A673 (cell line): ENCODE data around the gene GALNT2. TPM values are rescaled to one million over a fixed set of nuclear protein-coding genes. Genes with fewer than 3 reads are reported as not detected.

Experiments
- BruUV-seq: library from RNA; stranded (reverse); fragments of 400-500 nt; replicated peaks from 2 replicates; lab custom pipeline; 2021; lab: Mats Ljungman, UMichigan
- CTCF ChIA-PET: fragments of 300-600 bp; sonication (Branson Sonifier 250); formaldehyde crosslinking; loops from one replicate; lab custom pipeline; 2022; ENCODE audit warnings: antibody characterized with exemption; lab: Charles Lee
- POLR2A ChIA-PET: fragments of 300-600 bp; sonication (Branson Sonifier 250); formaldehyde crosslinking; loops from one replicate; lab custom pipeline; 2022; ENCODE audit warnings: antibody characterized with exemption; ENCODE audit not compliant: low non-redundant PET; lab: Charles Lee
- DNase-seq: peaks from one replicate; pipeline ENCODE4 v3.0.0-alpha.2; 2015; ENCODE audit warnings: low spot score
- H3K27ac ChIP-seq: fragments of 200-600 bp; sonication (generic); 2 replicates; pipeline ENCODE4 v1.5.1; 2016; ENCODE audit warnings: mixed run types, low read depth, mild to moderate bottlenecking, mixed read lengths, antibody characterized with exemption, low read length; ENCODE audit not compliant: poor library complexity, severe bottlenecking
- H3K27me3 ChIP-seq: fragments of 200-600 bp; sonication (generic); replicated peaks from 2 replicates; pipeline ENCODE4 v1.6.1; 2017; ENCODE audit warnings: mixed run types, low read depth, mild to moderate bottlenecking, mixed read lengths, antibody characterized with exemption, low read length; ENCODE audit not compliant: insufficient read depth, poor library complexity
- H3K36me3 ChIP-seq: fragments of 200-600 bp; sonication (generic); 2 replicates; pipeline ENCODE4 v1.6.1; 2016; ENCODE audit warnings: mixed run types, mild to moderate bottlenecking, mixed read lengths, antibody characterized with exemption, low read length; ENCODE audit not compliant: insufficient read depth, poor library complexity, severe bottlenecking
- H3K4me1 ChIP-seq: fragments of 200-600 bp; sonication (generic); 2 replicates; pipeline ENCODE4 v1.6.1; 2017; ENCODE audit warnings: mixed run types, mild to moderate bottlenecking, mixed read lengths, antibody characterized with exemption, low read length; ENCODE audit not compliant: insufficient read depth, poor library complexity, severe bottlenecking
- H3K4me3 ChIP-seq: fragments of 200-600 bp; sonication (generic); 2 replicates; pipeline ENCODE4 v1.5.1; 2016; ENCODE audit warnings: low read depth, mixed run types, mild to moderate bottlenecking, mixed read lengths, low read length; ENCODE audit not compliant: poor library complexity, severe bottlenecking
- H3K9me3 ChIP-seq: fragments of 200-600 bp; sonication (generic); 2 replicates; pipeline ENCODE4 v1.6.1; 2016; ENCODE audit warnings: mixed run types, low read depth, mild to moderate bottlenecking, mixed read lengths, antibody characterized with exemption, low read length; ENCODE audit not compliant: poor library complexity, severe bottlenecking
- CTCF ChIP-seq: fragments of 300-800, 200-600 bp; sonication (generic); conservative IDR thresholded peaks from 2 replicates; pipeline ENCODE4 v1.5.1; 2017; ENCODE audit warnings: low read depth, mild to moderate bottlenecking, antibody characterized with exemption, low read length, moderate library complexity, mixed read lengths
- EZH2 ChIP-seq: fragments of 200-600 bp; sonication (generic); IDR thresholded peaks from 2 replicates; pipeline ENCODE4 v1.6.1; 2017; ENCODE audit warnings: borderline replicate concordance, low read depth, mild to moderate bottlenecking, mixed read lengths, antibody characterized with exemption, low read length; ENCODE audit not compliant: poor library complexity, severe bottlenecking
- intact Hi-C: fragments of 100-400 bp; cut with micrococcal nuclease; formaldehyde crosslinking; loops from one replicate; pipeline ENCODE4 v1.10.0; 2022; ENCODE audit not compliant: unreplicated experiment
- total RNA-seq: library from RNA; stranded (reverse); gene quantifications from 2 replicates; pipeline ENCODE4 v1.2.3, GENCODE V29; 2021

Gene GALNT2
- total RNA-seq, 1 experiment from 2014 or later, result 94.6 TPM

- H3K4me1 ChIP-seq, result peaks cover 11% of the 10 kb centered on the region
- H3K9me3 ChIP-seq, result no peaks in the 10 kb centered on the region
- POLR2A ChIA-PET, result no interaction called here
- H3K4me3 ChIP-seq, result no peak overlapping the region
- DNase-seq, result no peak
- no TSS peak for BruUV-seq
- no peaks in the 10 kb centered on the region for H3K27me3 ChIP-seq
- peaks cover 3% of the 10 kb centered on the region for H3K36me3 ChIP-seq
- H3K27ac ChIP-seq, result no peak overlapping the region
- intact Hi-C loops, result no loop called here
- no peak for TF ChIP-seq CTCF
- TF ChIP-seq EZH2, result no peak
- CTCF ChIA-PET, result no interaction called here
These were observed 217.9 kb downstream of the GALNT2 start for GRCh38 chr1:230284891-230285290.

GRCh38 chr1:230285351-230285750 lies 218.3 kb downstream of the GALNT2 start:
- intact Hi-C loops, result no loop called here
- no peaks in the 10 kb centered on the region for H3K36me3 ChIP-seq
- no peak for TF ChIP-seq EZH2
- TF ChIP-seq CTCF, result no peak

GRCh38 chr1:230286166-230286889 lies 219.3 kb downstream of the GALNT2 start:
- H3K4me1 ChIP-seq, result peaks cover 11% of the 10 kb centered on the region
- ChIA-PET CTCF (interaction anchor here (0.6 kb wide), 1 partner anchor 9 kb away, joined by 3 read pairs; no protein-coding TSS in a partner anchor), POLR2A (no interaction called here)
- TF ChIP-seq CTCF, result no peak
- TF ChIP-seq EZH2, result no peak
- H3K36me3 ChIP-seq, result no peaks in the 10 kb centered on the region
- BruUV-seq, result no TSS peak
- intact Hi-C loops, result no loop called here
- DNase-seq, result no peak
- no peak overlapping the region for H3K27ac ChIP-seq
- no peaks in the 10 kb centered on the region for H3K27me3 ChIP-seq
- H3K4me3 ChIP-seq, result no peak overlapping the region
- H3K9me3 ChIP-seq, result no peaks in the 10 kb centered on the region

More at GRCh38 chr1:230285351-230285750, 218.3 kb downstream of the GALNT2 start:
- DNase-seq, result no peak
- Histone ChIP-seq H3K4me3 (no peak overlapping the region), H3K9me3 (no peaks in the 10 kb centered on the region), H3K4me1 (peaks cover 11% of the 10 kb centered on the region), H3K27me3 (no peaks in the 10 kb centered on the region), H3K27ac (no peak overlapping the region)
- ChIA-PET CTCF (no interaction called here), POLR2A (no interaction called here)
- no TSS peak for BruUV-seq
